HepG2 (cell line): Measurements from ENCODE around the gene MYL6B. TPM values are rescaled to one million over a fixed set of nuclear protein-coding genes. Genes with fewer than 3 reads are reported as not detected.

ENCODE experiments used
- BHLHE40 ChIP-seq: IDR thresholded peaks from 2 replicates; pipeline ENCODE4 v1.6.1; 2011; ENCODE audit warnings: low read length, improper control_type of control experiment
- DR1 ChIP-seq: sonication (generic); formaldehyde crosslinking; IDR thresholded peaks from 2 replicates; pipeline ENCODE4 v1.8.0; 2021; ENCODE audit warnings: mild to moderate bottlenecking, missing genetic modification reagents, inconsistent platforms
- EP300 ChIP-seq, 3 experiments: sonication (generic) in 1 of 3; formaldehyde crosslinking in 1 of 3; IDR thresholded peaks; 2 replicates each; pipeline versions ENCODE4 v1.5.1 to v1.6.1; 2011 to 2020; ENCODE audit warnings: low read depth in 2 of 3, low read length in 2 of 3, borderline replicate concordance in 1 of 3, improper control_type of control experiment in 1 of 3, mild to moderate bottlenecking in 1 of 3, missing genetic modification reagents in 1 of 3, moderate library complexity in 1 of 3
- ETV5 ChIP-seq: IDR thresholded peaks from 2 replicates; pipeline ENCODE4 v1.6.1; 2018; ENCODE audit warnings: missing biosample characterization, missing genetic modification reagents, inconsistent platforms, borderline replicate concordance
- FLYWCH1 ChIP-seq: sonication (generic); formaldehyde crosslinking; IDR thresholded peaks from 2 replicates; pipeline ENCODE4 v1.8.1; 2023; ENCODE audit warnings: mild to moderate bottlenecking, missing genetic modification reagents
- HDAC1 ChIP-seq: sonication (generic); formaldehyde crosslinking; IDR thresholded peaks from 2 replicates; pipeline ENCODE4 v1.5.1; 2020; ENCODE audit warnings: mild to moderate bottlenecking, missing genetic modification reagents
- HDAC2 ChIP-seq: sonication (generic); formaldehyde crosslinking; IDR thresholded peaks from 2 replicates; pipeline ENCODE4 v1.4.0; 2020; ENCODE audit warnings: missing genetic modification reagents
- HOXA3 ChIP-seq: sonication (generic); formaldehyde crosslinking; IDR thresholded peaks from 2 replicates; pipeline ENCODE4 v1.5.0; 2020; ENCODE audit warnings: missing genetic modification reagents
- HOXA7 ChIP-seq: sonication (generic); formaldehyde crosslinking; IDR thresholded peaks from 2 replicates; pipeline ENCODE4 v1.8.1; 2022; ENCODE audit warnings: mild to moderate bottlenecking, missing genetic modification reagents, moderate library complexity
- MAFK ChIP-seq, 2 experiments: IDR thresholded peaks in 1 of 2; conservative IDR thresholded peaks in 1 of 2; 2 replicates each; pipeline ENCODE4 v1.6.1; 2011; ENCODE audit warnings: improper control_type of control experiment in 2 of 2, low read length in 2 of 2
- NAIF1 ChIP-seq: sonication (generic); formaldehyde crosslinking; IDR thresholded peaks from 2 replicates; pipeline ENCODE4 v1.5.0; 2020; ENCODE audit warnings: mild to moderate bottlenecking, missing genetic modification reagents, borderline replicate concordance
- PAX8 ChIP-seq: sonication (generic); formaldehyde crosslinking; IDR thresholded peaks from 2 replicates; pipeline ENCODE4 v1.8.0; 2022; ENCODE audit warnings: mild to moderate bottlenecking, missing genetic modification reagents, borderline replicate concordance
- SSRP1 ChIP-seq: IDR thresholded peaks from 2 replicates; pipeline ENCODE4 v1.6.1; 2016; ENCODE audit warnings: control low read depth
- TAF1 ChIP-seq: sonication (generic); formaldehyde crosslinking; IDR thresholded peaks from 2 replicates; pipeline ENCODE4 v1.4.0; 2020; ENCODE audit warnings: missing genetic modification reagents
- WIZ ChIP-seq: sonication (generic); formaldehyde crosslinking; IDR thresholded peaks from 2 replicates; pipeline ENCODE4 v1.5.1; 2020; ENCODE audit warnings: mild to moderate bottlenecking, missing genetic modification reagents
- ZNF274 ChIP-seq: sonication (generic); formaldehyde crosslinking; IDR thresholded peaks from 2 replicates; pipeline ENCODE4 v1.5.1; 2020; ENCODE audit warnings: mild to moderate bottlenecking, missing genetic modification reagents
- ZNF691 ChIP-seq: sonication (generic); formaldehyde crosslinking; IDR thresholded peaks from 2 replicates; pipeline ENCODE4 v1.4.0; 2020; ENCODE audit warnings: missing genetic modification reagents, low read depth, mild to moderate bottlenecking, borderline replicate concordance
- ZNF740 ChIP-seq: sonication (generic); formaldehyde crosslinking; IDR thresholded peaks from 2 replicates; pipeline ENCODE4 v1.4.0; 2020; ENCODE audit warnings: missing genetic modification reagents
- ZSCAN22 ChIP-seq: sonication (generic); formaldehyde crosslinking; IDR thresholded peaks from 2 replicates; pipeline ENCODE4 v1.4.0; 2020; ENCODE audit warnings: mild to moderate bottlenecking, missing genetic modification reagents
- polyA plus RNA-seq, 8 experiments: library from polyadenylated mRNA; depleted of rRNA in 3 of 8; stranded (reverse) in 7 of 8; unstranded in 1 of 8; fragments of >200 nt; fragmentation: Illumina TruSeq in 4 of 8; extraction: Trizol in 4 of 8; gene quantifications; 2 replicates each; pipeline versions ENCODE4 v1.2.1 to v1.2.3, GENCODE V29; 2011 to 2016; ENCODE audit warnings: low read depth in 4 of 8, missing spikeins in 1 of 8, mixed read lengths in 1 of 8; ENCODE audit not compliant: insufficient read depth in 1 of 8
- total RNA-seq, 5 experiments: library from RNA; depleted of rRNA; stranded (reverse); fragments of >200 nt; fragmentation: Illumina TruSeq; extraction: Trizol; gene quantifications; 2 replicates each; pipeline ENCODE4 v1.2.3, GENCODE V29; 2016; ENCODE audit warnings: low read depth in 1 of 5
- TF ChIP-seq, protein P1 (sequence below): IDR thresholded peaks from 2 replicates; pipeline ENCODE4 v1.6.1; 2016; ENCODE audit warnings: missing genetic modification reagents, missing compliant biosample characterization
- TF ChIP-seq, protein P2 (sequence below): sonication (generic); formaldehyde crosslinking; IDR thresholded peaks from 2 replicates; pipeline ENCODE4 v1.5.1; 2020; ENCODE audit warnings: mild to moderate bottlenecking, missing genetic modification reagents, moderate library complexity
- TF ChIP-seq, protein P3 (sequence below): sonication (generic); formaldehyde crosslinking; IDR thresholded peaks from 2 replicates; pipeline ENCODE4 v1.4.0; 2020; ENCODE audit warnings: mild to moderate bottlenecking, low read depth, missing genetic modification reagents
- TF ChIP-seq, protein P4 (sequence below): sonication (generic); formaldehyde crosslinking; IDR thresholded peaks from 2 replicates; pipeline ENCODE4 v1.4.0; 2020; ENCODE audit warnings: missing genetic modification reagents

Gene MYL6B
- total and polyA plus RNA-seq, 2 of the 13 experiments (the other 11 are each of a cell fraction or from before 2014, with no cell fraction given), result 75.7 to 88.7 TPM

- no peak; a peak in 1 of 4 replicates for TF ChIP-seq EP300 (IDR thresholded peaks at IDR 0.05; ENCODE audit: low read depth in 2 of 2, low read length in 2 of 2)
- 0 out of 2 replicates have a peak, but pooled peaks have one; percentile 45 for TF ChIP-seq EP300 (CRISPR knock-in tag; IDR thresholded peaks at IDR 0.05; ENCODE audit: borderline replicate concordance)
- peak; percentile 99 for TF ChIP-seq ZNF740 (CRISPR knock-in tag)
- TF ChIP-seq, protein P1, sequence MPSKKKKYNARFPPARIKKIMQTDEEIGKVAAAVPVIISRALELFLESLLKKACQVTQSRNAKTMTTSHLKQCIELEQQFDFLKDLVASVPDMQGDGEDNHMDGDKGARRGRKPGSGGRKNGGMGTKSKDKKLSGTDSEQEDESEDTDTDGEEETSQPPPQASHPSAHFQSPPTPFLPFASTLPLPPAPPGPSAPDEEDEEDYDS (CRISPR knock-in tag), result peak; percentile 98
- TF ChIP-seq DR1, result peak; percentile 98
- TF ChIP-seq HOXA7 (CRISPR knock-in tag), result no peak
- no peak for TF ChIP-seq FLYWCH1 (CRISPR knock-in tag)
- TF ChIP-seq, protein P2, sequence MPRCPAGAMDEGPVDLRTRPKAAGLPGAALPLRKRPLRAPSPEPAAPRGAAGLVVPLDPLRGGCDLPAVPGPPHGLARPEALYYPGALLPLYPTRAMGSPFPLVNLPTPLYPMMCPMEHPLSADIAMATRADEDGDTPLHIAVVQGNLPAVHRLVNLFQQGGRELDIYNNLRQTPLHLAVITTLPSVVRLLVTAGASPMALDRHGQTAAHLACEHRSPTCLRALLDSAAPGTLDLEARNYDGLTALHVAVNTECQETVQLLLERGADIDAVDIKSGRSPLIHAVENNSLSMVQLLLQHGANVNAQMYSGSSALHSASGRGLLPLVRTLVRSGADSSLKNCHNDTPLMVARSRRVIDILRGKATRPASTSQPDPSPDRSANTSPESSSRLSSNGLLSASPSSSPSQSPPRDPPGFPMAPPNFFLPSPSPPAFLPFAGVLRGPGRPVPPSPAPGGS (CRISPR knock-in tag), result no peak
- TF ChIP-seq NAIF1 (CRISPR knock-in tag), result 0 out of 2 replicates have a peak, but pooled peaks have one; percentile 67
- TF ChIP-seq, protein P3, sequence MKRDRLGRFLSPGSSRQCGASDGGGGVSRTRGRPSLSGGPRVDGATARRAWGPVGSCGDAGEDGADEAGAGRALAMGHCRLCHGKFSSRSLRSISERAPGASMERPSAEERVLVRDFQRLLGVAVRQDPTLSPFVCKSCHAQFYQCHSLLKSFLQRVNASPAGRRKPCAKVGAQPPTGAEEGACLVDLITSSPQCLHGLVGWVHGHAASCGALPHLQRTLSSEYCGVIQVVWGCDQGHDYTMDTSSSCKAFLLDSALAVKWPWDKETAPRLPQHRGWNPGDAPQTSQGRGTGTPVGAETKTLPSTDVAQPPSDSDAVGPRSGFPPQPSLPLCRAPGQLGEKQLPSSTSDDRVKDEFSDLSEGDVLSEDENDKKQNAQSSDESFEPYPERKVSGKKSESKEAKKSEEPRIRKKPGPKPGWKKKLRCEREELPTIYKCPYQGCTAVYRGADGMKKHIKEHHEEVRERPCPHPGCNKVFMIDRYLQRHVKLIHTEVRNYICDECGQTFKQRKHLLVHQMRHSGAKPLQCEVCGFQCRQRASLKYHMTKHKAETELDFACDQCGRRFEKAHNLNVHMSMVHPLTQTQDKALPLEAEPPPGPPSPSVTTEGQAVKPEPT (CRISPR knock-in tag), result peak; percentile 62; the same call in 1 of the 2 replicates
- TF ChIP-seq, protein P4, sequence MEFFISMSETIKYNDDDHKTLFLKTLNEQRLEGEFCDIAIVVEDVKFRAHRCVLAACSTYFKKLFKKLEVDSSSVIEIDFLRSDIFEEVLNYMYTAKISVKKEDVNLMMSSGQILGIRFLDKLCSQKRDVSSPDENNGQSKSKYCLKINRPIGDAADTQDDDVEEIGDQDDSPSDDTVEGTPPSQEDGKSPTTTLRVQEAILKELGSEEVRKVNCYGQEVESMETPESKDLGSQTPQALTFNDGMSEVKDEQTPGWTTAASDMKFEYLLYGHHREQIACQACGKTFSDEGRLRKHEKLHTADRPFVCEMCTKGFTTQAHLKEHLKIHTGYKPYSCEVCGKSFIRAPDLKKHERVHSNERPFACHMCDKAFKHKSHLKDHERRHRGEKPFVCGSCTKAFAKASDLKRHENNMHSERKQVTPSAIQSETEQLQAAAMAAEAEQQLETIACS (CRISPR knock-in tag), result no peak
- TF ChIP-seq BHLHE40, result no peak
- TF ChIP-seq MAFK (conservative IDR thresholded peaks at IDR 0.05 in 1 of 2, IDR thresholded peaks at IDR 0.05 in 1 of 2; ENCODE audit: low read length in 2 of 2), result no peak
- TF ChIP-seq HOXA3, result peak; percentile 88
- TF ChIP-seq SSRP1, result peak; percentile 88; the same call in 1 of the 2 replicates
- TF ChIP-seq ETV5 (CRISPR knock-in tag), result peak; percentile 69
- 0 out of 2 replicates have a peak, but pooled peaks have one; percentile 38 for TF ChIP-seq PAX8 (CRISPR knock-in tag)
- TF ChIP-seq ZNF274 (CRISPR knock-in tag), result no peak
- no peak for TF ChIP-seq WIZ (CRISPR knock-in tag)
- TF ChIP-seq ZNF691 (CRISPR knock-in tag), result peak; percentile 79; the same call in 1 of the 2 replicates
- TF ChIP-seq TAF1, result peak; percentile 96
- TF ChIP-seq HDAC1, result peak; percentile 25; the same call in 1 of the 2 replicates
- TF ChIP-seq ZSCAN22 (CRISPR knock-in tag), result no peak
- 0 out of 2 replicates have a peak, but pooled peaks have one; percentile 46 for TF ChIP-seq HDAC2
Observed at GRCh38 chr12:56116267-56117081, 35.9 kb upstream of the MYL6B start, which contains the start of gene RPL41 (continued).
